HG03139 (cell line): ENCODE data around the gene HOXB2.

ENCODE experiments used
- ATAC-seq: cut with Tn5 transposase; IDR thresholded peaks from one replicate; pipeline ENCODE4 v1.9.1; 2021; ENCODE audit not compliant: unreplicated experiment

Gene HOXB2

GRCh38 chr17:48553826-48554225 is 8.9 kb upstream of the HOXB2 start:
- ATAC-seq = no peak

- ATAC-seq = no peak
These were observed 8.3 kb upstream of the HOXB2 start for GRCh38 chr17:48553190-48553547.

GRCh38 chr17:48552466-48553189 is 7.7 kb upstream of the HOXB2 start:
- no peak for ATAC-seq

- ATAC-seq = no peak
These were observed 6.9 kb upstream of the HOXB2 start for GRCh38 chr17:48551596-48552465.

GRCh38 chr17:48551214-48551555 is 6.3 kb upstream of the HOXB2 start:
- no peak for ATAC-seq

- no peak for ATAC-seq
These were observed 5.7 kb upstream of the HOXB2 start for GRCh38 chr17:48550502-48551213.

- ATAC-seq = no peak
These were observed 5.1 kb upstream of the HOXB2 start for GRCh38 chr17:48549914-48550501.

GRCh38 chr17:48549281-48549630 is 4.3 kb upstream of the HOXB2 start:
- ATAC-seq = no peak

GRCh38 chr17:48548523-48549280 is 3.8 kb upstream of the HOXB2 start:
- no peak for ATAC-seq

- no peak for ATAC-seq
These were observed 3.1 kb upstream of the HOXB2 start for GRCh38 chr17:48547808-48548522.

- no peak for ATAC-seq
These were observed 2.3 kb upstream of the HOXB2 start for GRCh38 chr17:48546924-48547807.

GRCh38 chr17:48546137-48546923 is 1.4 kb upstream of the HOXB2 start:
- ATAC-seq = no peak

- no peak for ATAC-seq
These were observed 630 bp upstream of the HOXB2 start for GRCh38 chr17:48545539-48545938.

GRCh38 chr17:48544349-48545021 is 424 bp downstream of the HOXB2 start:
- ATAC-seq = no peak

- ATAC-seq = no peak
These were observed 1.0 kb downstream of the HOXB2 start for GRCh38 chr17:48543854-48544348.

- ATAC-seq = no peak
These were observed 1.6 kb downstream of the HOXB2 start for GRCh38 chr17:48543107-48543853.

- no peak for ATAC-seq
These were observed 2.2 kb downstream of the HOXB2 start for GRCh38 chr17:48542698-48543106.
